Glutamatergic neuron (in vitro differentiated cells): ENCODE data around the gene HDAC4. TPM values are rescaled to one million over a fixed set of nuclear protein-coding genes. Genes with fewer than 3 reads are reported as not detected.
A peak's percentile ranks its signal among the peaks of the same experiment; 100 is the strongest.

Experiments used
- DNase-seq: peaks from one replicate; pipeline ENCODE4 v3.0.0; 2022
- H3K27ac Mint-ChIP-seq: one replicate; pipeline ENCODE4 v1.8.0; 2020; ENCODE audit warnings: mild to moderate bottlenecking, mixed read lengths, inconsistent platforms; ENCODE audit not compliant: unreplicated experiment
- H3K27me3 Mint-ChIP-seq: one replicate; pipeline ENCODE4 v1.8.0; 2020; ENCODE audit warnings: mild to moderate bottlenecking, moderate library complexity, mixed read lengths, inconsistent platforms; ENCODE audit not compliant: unreplicated experiment
- H3K36me3 Mint-ChIP-seq: one replicate; pipeline ENCODE4 v1.8.0; 2020; ENCODE audit warnings: mild to moderate bottlenecking, mixed read lengths, inconsistent platforms; ENCODE audit not compliant: unreplicated experiment
- H3K4me1 Mint-ChIP-seq: one replicate; pipeline ENCODE4 v1.8.0; 2020; ENCODE audit warnings: mild to moderate bottlenecking, low read depth, mixed read lengths, inconsistent platforms; ENCODE audit not compliant: unreplicated experiment
- H3K4me3 Mint-ChIP-seq: one replicate; pipeline ENCODE4 v1.8.0; 2020; ENCODE audit warnings: mild to moderate bottlenecking, mixed read lengths, inconsistent platforms; ENCODE audit not compliant: unreplicated experiment
- H3K9me3 Mint-ChIP-seq: one replicate; pipeline ENCODE4 v1.8.0; 2020; ENCODE audit warnings: mild to moderate bottlenecking, moderate library complexity, mixed read lengths, inconsistent platforms; ENCODE audit not compliant: unreplicated experiment
- CTCF ChIP-seq: fragments of 200-600 bp; sonication (generic); IDR thresholded peaks from one replicate; pipeline ENCODE4 v1.5.0; 2021; ENCODE audit not compliant: partially characterized antibody, unreplicated experiment
- total RNA-seq: library from RNA; stranded (reverse); fragmentation: NEBNext Ultra II Directional; extraction: Animal tissue kit (Norgen Biotek cat#: 25700); gene quantifications from one replicate; pipeline ENCODE4 v1.2.1, GENCODE V29; 2021; ENCODE audit not compliant: unreplicated experiment

HDAC4 gene
- total RNA-seq, 1 donor from 2014 or later: 90.6 TPM

DNA sequence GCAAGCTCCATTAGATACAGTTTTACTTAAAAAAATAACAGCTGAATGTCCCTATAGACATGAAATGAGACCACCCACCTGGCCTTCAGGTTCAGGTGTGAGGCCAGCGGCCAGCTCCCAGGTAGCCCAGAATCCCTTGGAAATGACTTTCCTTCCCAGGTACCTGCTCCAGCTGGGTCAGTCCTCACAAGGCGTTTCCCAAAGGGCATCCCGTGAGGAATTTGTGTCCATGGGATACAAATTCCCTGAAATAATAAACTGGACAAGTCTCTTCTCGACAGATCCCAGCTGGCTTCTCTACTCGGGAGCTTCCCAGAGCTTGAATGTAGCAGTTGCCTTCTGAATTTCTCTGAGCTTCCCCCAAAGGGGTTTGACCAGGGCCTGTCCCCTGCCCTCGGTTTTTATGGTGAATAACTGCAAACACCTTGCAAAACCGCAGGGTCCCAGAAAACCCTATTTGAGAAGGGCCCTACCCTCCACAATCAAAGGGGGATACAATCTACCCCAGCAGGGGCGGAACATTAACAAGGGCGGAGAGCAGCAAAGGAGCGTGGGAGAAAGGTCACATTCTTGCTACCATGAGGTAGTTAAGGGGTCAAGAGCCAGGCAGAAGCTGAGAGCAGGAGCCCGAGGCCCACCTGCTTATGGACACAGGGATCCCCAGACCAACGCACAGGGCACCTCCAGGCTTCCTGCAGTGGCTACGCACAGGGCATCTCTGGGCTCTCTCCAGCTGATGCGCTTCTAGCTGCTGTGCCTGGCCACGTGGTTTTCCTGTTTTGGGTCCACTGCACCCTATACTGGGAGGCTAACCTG lies 107.7 kb downstream of the HDAC4 start:
- peak overlapping the region; percentile 42 for H3K4me3 Mint-ChIP-seq
- H3K4me1 Mint-ChIP-seq: peaks cover 62% of the 10 kb centered on the region
- no peaks in the 10 kb centered on the region for H3K36me3 Mint-ChIP-seq
- H3K27ac Mint-ChIP-seq: no peak overlapping the region
- no peak for TF ChIP-seq CTCF
- DNase-seq: no peak
- peaks cover 6% of the 10 kb centered on the region for H3K27me3 Mint-ChIP-seq
- H3K9me3 Mint-ChIP-seq: peaks cover 11% of the 10 kb centered on the region

- Mint-ChIP-seq H3K4me3 (peak overlapping the region; percentile 23), H3K27me3 (peaks cover 7% of the 10 kb centered on the region), H3K4me1 (peaks cover 64% of the 10 kb centered on the region), H3K27ac (peak overlapping the region; percentile 11), H3K9me3 (peaks cover 7% of the 10 kb centered on the region), H3K36me3 (no peaks in the 10 kb centered on the region)
- no peak for TF ChIP-seq CTCF
- DNase-seq: no peak
Measured at GRCh38 chr2:239292531-239292930, 108.3 kb downstream of the HDAC4 start.

GRCh38 chr2:239291475-239292350 lies 109.1 kb downstream of the HDAC4 start:
- peaks cover 7% of the 10 kb centered on the region for H3K27me3 Mint-ChIP-seq
- H3K4me1 Mint-ChIP-seq: peaks cover 70% of the 10 kb centered on the region
- peaks cover 7% of the 10 kb centered on the region for H3K9me3 Mint-ChIP-seq
- no peak for TF ChIP-seq CTCF
- H3K4me3 Mint-ChIP-seq: peak overlapping the region; percentile 23
- H3K36me3 Mint-ChIP-seq: no peaks in the 10 kb centered on the region
- DNase-seq: peak; percentile 34
- peak overlapping the region; percentile 83 for H3K27ac Mint-ChIP-seq

GRCh38 chr2:239290618-239291474 lies 110.0 kb downstream of the HDAC4 start:
- H3K27ac Mint-ChIP-seq: peak overlapping the region; percentile 83
- peaks cover 7% of the 10 kb centered on the region for H3K27me3 Mint-ChIP-seq
- H3K36me3 Mint-ChIP-seq: no peaks in the 10 kb centered on the region
- peak; percentile 54 for DNase-seq
- H3K4me3 Mint-ChIP-seq: peak overlapping the region; percentile 18
- peaks cover 11% of the 10 kb centered on the region for H3K9me3 Mint-ChIP-seq
- TF ChIP-seq CTCF: no peak
- H3K4me1 Mint-ChIP-seq: peaks cover 69% of the 10 kb centered on the region
